ENCODE measurements around the gene NLGN1. TPM values are rescaled to one million over a fixed set of nuclear protein-coding genes. Genes with fewer than 3 reads are reported as not detected.
"Not testable (repeated sequence)": the region's sequence is repeated elsewhere in the genome, so short reads cannot be mapped to it uniquely, and the experiment has no call there.

The NLGN1 gene
- total RNA-seq, 1 experiment from 2014 or later = 4.2 TPM

DNA sequence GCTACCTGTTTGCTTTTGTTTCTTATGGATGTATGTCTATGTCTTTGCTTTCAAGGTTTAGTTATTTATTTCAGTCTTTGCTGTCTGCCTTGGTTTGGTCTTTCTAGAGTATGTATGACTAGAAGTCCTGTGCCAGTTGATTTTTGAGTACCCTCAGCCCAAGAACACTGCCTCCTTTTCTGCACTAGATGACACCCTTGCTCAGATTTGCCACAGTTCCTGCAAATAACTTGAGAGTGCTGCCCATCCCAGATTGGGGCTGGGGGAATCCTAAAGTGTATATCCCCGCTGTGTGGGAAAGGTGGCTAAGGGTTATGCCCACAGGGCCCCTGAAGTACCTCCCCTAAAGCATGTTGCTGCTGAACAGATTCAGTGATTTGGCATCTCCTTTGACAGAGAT, 32.0 kb downstream of the NLGN1 start:
- DNase-seq (ENCODE audit: low read depth) = no peak

DNA sequence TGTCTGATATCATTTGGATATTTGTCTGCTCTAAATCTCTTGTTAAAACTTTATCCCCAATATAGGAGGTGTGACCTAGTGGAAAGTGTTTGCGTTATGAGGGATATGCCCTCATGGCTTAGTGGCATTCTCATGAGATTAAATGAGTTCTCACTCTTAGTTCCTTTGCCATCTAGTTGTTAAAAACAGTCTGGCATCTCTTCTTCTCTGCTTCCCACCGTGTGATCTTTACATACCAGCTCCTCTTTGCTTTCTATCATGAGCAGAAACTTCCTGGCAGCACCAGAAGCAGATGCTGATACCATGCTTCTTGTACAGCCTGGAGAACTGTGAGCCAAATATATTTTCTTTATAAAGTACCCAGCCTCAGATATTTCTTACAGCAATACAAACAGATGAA, 33.0 kb downstream of the NLGN1 start:
- DNase-seq (ENCODE audit: low read depth) = no peak

DNA sequence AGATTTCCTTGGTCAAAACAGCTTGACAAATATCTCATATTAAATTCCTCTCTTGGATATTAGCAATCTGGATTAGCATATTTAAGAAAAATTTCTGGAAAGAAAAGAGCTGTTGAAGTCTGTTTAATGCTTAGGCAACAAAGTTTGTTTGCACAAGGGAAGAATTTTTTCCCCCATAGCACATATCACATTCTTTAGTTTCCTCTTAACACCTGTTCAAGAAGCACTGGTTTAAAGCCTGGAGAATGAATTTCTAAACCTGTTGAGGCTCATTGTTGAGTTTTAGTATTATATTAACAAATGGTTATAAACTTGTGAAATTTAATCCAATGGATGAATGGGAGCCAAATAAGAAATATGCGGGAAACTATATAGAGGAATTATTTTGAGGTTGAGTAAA, 41.5 kb downstream of the NLGN1 start:
- no peak for DNase-seq (ENCODE audit: low read depth)

DNA sequence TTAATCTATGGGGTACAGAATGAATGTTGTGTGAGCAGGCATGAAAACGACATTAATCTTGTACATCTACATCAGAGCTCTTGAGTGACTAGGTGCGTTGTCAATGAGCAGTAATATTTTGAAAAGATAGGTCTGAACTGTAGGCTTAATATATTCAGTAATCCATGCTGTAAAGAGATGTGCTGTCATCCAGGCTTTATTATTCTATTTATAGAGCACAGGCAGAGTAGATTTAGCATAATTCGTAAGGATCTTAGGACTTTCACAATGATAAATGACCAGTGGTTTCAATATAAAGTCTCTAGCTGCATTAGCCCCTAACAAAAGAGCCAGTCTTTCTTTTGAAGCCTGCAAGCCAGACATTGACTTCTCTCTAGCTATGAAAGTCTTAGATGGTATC, 43.0 kb downstream of the NLGN1 start:
- DNase-seq (ENCODE audit: low read depth) = no peak

DNA sequence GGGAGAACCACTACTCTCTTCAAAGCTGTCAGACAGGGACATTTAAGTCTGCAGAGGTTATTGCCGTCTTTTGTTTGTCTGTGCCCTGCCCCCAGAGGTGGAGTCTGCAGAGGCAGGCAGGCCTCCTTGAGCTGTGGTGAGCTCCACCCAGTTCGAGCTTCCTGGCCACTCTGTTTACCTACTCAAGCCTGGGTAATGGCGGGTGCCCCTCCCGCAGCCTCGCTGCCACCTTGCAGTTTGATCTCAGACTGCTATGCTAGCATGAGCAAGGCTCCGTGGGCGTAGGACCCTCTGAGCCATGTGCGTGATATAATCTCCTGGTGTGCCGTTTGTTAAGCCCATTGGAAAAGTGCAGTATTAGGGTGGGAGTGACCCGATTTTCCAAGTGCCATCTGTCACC, 54.0 kb downstream of the NLGN1 start:
- DNase-seq (ENCODE audit: low read depth) = not testable (repeated sequence)

DNA sequence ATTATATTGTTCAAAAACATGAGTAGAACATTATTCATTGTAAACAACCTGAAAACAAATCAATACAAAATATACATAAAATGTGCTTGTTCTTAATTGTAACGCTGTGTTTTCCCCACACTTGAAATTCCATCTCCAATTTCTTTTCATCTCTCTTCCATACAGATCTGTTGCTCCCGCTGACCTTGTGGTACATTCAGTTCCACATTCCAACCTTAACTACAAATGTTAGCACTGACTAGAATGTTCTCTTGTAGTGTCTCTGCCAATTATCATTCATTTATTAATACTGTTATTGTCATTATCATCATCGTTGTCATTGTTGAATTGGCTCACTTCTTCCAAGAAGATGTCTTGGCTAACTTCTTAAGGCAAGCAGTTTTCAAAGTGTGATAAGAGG, 65.7 kb downstream of the NLGN1 start:
- DNase-seq (ENCODE audit: low read depth) = no peak

DNA sequence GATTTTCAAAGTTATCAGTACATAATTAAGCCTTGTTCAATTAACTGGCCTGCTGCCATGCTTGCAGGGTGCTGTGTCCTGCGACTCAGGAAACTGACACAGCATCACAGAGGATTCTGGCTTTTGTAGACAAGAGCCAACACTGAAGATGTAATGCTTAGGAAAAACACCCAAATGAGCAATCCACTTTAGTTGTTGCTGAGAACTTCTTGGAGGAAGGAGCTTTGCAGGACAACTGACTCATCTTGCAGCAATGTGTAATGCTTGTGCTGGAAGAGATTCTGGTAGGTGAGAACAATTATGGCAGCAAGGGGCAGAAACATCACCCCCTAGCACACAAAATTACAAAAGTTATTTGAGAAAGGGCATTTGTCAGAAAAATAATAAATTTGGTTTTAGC, 67.6 kb downstream of the NLGN1 start:
- DNase-seq (ENCODE audit: low read depth) = peak; percentile 74

DNA sequence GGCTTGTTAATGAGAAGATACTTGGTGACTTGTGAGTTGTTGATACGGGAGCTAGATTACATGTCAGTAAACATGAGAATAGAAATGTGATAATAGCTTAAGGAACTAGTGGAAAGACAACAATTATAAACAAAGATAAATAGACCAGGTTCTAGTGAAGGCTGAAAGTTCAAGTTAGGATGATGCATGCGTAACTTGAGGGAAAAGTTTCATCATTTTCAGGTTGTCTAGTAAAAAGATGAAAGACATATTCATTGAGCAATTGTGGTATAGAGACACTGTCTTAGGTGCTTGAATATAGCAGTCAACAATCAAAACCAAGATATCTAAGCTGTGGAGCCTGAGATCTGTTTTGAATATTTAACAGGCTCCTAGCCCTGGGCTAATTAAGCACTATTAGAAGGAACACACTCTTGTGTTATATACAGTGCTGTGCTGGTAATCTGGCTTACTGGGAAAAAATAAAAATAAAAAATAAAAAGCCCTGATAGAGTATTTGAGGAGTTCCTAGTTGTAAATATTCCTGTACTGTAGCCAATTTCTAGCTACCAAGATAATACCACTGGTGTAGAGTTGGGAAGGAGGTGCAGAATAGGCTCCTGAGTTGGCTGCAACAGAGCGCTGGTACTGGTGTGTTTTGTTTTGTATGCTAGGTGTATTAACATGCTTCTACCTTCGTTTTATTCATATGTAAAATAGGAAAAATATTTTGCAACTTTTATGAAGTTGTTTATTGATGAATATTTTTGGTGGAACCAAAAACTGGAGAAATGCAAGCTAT, 68.5 kb downstream of the NLGN1 start:
- no peak for DNase-seq (ENCODE audit: low read depth)

DNA sequence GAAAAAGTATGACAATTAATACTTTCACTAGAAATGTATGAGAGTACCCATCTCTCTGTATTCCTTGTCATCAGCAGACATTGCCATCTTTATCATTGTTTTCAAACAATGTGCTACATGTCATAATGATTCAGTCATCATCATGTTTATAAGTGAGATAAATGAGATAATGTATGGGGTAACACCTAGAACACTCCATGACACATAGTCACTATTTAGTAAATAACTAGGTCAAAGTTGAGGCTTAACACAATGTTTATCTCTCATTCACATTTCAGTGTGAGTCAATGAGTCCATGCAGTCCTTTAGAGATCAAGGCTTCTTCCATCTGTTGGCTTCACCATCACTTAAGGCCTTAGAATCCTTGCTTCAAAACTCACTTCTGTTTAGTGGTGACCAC, 70.0 kb downstream of the NLGN1 start:
- peak; percentile 27 for DNase-seq (ENCODE audit: low read depth)

DNA sequence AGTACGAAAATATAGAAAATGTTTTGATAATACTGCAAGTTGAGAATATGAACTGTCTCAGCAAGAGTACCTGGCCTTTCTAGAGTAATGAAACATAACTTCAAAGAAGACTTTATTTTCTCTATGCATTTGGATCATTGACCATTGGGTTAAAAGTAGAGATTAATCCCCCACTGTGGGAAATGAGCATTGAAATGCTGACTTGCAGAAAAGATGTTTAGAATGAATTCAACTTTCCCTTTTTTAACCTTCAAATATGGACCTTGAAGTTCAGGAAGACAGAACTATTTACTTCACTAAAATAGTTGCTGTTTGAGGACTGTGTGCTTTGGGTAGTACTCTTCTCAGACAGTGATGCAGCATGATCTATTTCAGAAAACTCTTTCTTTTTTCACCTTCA, 75.7 kb downstream of the NLGN1 start:
- DNase-seq (ENCODE audit: low read depth) = no peak

DNA sequence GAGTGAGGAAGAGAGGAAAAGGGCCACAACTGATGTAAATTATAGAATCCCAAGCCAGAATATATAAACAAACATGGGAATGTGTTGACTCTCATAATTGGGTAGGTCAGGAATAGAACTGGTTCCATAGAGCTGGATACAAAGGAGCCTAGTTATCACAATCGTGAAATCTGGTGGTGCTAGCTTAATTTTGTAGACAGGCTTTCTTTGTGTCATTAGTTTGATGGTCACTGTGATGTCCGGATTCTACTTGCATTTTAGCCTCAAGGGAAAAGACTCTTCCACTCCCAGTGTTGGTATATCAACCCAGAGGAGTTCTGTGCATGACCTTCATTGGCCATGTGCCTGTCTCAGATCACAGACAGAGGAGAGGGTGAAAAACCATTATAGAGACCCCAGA, 81.8 kb downstream of the NLGN1 start:
- no peak for DNase-seq (ENCODE audit: low read depth)

DNA sequence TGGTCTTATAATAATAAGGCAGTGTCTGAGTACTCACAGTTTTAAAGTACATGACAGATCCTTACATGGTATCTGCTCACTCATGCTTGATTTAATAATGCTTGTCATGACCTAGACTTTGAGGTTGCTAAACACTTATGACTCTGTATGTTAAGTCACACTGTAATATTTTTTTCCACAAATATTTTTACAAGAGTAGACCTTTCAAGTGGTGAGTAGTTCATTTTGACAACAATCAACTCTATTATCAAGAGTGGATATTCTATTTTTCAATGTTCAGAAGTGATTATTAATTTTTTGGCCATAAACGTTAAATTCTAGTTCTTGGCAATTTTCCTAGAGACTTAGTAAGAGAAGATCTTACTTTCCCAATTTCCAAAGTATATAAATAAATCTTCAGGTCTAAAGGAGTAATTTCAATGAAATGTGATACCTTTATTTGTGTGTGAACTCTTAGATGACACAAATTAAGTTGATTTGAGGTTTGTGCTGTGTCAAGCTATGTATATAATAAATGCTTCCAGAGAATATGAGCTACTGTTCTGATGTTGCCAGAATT, 104.5 kb downstream of the NLGN1 start:
- DNase-seq (ENCODE audit: low read depth) = peak; percentile 64

DNA sequence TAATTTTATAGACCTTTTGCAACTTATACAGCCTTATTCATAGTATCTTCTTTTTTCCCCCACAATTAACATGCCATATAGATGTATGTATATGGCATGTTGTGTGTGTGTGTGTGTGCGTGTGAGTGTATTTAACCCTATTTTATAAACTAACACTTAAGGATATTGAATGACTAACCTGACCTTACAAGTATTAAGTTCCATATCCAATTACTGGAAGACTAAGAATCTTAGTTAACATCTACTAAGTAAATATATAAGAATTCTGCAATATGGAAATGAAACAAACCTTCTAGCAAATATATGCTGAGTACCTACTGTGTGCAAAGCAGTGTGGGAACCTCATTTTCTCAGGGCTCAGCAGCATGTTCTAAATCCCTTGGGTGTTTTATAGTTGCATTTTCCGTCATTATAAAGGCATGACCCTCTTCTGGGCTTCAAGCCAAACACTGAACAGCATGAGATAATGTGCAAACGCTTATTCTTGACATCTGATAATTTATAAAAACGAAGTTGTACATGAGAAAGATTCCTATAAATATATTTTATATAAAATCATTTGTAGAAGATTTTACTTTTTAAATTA, 105.5 kb downstream of the NLGN1 start:
- DNase-seq (ENCODE audit: low read depth) = peak; percentile 57

DNA sequence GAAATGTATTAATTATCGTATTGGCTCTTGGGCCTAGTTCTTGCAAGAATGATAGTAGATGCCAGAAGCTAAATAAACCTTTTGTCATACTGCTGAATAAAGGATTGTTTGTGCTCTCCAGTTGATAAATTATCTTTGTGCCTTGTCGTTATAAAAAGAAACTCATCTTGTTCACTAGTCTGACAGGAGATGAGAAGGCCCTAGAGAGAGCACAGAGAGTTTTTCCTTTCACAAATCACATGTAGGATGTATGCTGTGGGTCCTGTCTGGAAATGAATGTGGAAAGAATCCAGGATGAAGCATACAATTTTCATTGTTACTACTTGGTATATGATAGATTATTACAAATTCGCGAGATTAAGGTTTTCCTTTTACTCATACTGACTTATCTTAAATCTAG, 113.0 kb downstream of the NLGN1 start:
- no peak for DNase-seq (ENCODE audit: low read depth)

DNA sequence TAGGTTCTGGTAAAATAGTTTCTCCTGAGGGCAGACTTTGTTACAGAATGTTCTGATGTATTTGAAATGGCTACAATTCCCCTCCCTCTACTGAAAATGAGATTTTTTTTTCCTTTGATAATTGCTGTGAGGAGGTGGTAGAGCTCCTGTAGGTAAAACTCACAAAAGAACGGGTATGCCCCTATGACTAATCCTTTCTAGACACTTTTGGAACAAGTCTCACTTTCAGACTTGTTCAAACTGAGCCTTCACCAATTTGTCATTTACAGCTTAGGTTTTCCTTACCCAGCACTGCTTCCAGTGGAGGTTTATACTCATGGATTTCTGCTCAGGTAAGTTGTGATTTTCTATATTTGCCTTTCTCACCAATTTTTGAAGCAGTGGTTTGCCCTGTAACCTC, 115.6 kb downstream of the NLGN1 start:
- no peak for DNase-seq (ENCODE audit: low read depth)

DNA sequence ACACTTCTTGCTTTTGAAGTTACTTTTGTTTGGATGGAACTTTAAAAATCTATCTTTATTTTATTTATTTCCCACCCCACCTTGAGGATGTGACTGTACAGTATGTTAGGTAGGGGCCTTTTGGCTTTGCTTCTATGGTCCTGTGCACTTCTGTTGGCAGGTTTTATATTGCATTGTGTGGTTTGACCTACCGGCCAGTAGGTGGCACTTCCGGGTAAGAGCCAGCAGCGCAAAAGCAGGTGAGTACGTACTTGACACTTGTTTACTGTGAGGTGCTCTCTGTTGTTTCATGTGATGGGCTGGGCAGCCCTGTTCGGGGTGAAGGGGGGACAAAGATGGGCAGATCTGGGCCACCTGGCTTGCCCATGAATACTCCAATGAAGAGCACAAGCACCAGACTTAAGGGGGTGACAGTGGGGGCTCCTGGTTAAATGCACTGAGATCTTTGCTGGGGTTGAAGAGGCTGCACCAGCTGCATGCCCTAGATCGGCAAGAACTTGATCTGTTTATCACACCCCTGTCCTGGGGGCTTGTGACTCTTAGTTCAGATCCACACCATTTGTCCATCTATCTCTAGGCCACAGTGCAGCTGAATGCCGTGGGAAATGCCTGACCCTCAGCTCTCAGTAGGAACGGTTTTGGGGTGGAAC, 131.6 kb downstream of the NLGN1 start:
- DNase-seq (ENCODE audit: low read depth) = peak; percentile 15

DNA sequence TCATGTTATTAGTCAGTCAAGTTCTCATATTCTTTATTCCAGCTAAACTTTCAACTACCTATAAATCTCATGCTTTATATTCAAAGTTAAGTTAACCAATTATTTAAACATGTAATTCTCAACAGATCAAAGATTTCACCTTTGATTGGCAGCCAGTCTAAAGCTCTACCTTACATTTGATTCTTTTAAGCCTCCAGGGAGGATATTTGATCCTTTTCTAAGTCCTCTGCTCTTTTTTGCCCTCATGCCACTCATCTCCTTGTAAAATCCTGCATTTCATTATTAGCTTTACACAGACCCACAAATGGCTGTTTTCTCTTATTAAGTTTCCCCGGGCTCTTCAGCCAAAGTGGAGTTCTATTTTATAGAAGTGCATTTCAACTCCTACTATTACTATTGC, 134.1 kb downstream of the NLGN1 start:
- no peak for DNase-seq (ENCODE audit: low read depth)

DNA sequence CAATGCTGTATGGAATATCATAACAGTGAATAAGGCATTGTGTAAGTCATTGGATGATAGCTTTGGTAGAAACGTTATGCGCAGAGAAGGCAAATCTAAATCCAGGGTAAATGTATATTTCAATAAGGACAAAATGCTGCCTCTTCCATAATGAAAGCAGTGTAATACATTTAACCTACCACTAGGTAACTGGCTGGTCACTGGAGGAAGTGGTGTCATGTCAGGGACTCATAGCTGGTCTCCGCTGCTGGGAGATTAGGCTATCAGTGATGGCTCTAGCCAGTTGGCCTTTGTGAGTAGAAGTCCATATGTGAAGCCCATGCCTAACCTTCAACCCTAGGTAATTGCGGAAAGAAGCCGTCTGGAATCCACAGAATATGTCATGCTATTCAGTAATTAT, 140.9 kb downstream of the NLGN1 start:
- DNase-seq (ENCODE audit: low read depth) = no peak

DNA sequence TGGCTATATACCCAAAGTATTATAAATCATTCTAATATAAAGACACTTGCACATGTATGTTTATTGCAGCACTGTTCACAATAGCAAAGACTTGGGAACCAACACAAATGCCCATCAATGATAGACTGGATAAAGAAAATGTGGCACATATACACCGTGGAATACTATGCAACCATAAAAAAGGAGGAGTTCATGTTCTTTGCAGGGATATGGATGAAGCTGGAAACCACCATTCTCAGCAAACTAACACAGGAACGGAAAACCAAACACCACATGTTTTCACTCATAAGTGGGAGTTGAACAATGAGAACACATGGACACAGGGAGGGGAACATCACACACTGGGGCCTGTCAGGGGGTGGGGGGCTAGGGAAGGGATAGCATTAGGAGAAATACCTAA, 148.0 kb downstream of the NLGN1 start:
- not testable (repeated sequence) for DNase-seq (ENCODE audit: low read depth)

DNA sequence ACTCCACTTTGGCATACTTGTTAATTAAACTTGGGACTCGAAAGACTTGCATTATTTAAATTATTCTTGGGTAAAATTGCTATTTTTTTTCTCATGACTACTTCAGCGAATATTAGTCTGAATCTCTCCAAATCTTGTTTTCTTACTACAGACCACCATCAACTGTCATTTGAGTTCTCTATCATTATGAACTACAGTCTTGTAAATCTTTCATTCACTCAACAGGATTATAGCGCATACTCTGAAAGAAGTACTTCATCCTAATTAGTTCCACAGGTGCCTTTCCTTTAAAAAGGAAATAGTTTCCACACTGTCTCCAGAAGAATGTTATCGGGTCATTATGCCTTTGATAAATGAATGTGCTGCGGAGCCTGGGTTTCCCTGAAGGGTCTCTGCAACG, 149.5 kb downstream of the NLGN1 start:
- no peak for DNase-seq (ENCODE audit: low read depth)

DNA sequence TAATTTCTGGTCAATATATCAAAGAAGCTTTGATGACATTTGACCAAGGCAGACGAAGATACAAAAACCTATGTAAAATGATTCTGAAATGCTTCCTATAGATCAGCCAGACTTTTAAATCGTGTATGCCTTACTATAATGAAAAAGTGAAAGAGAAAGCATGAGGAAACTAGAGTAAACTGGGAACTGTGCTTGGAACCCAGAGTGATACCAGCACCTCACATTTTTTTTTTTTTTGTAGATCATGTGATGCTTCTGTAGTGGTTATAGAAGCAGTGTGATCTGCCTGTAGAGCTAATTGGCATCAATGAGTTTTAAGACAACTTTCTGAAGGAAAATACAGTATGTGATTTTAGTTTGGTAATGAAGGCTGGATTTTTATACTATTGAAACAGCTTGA, 150.7 kb downstream of the NLGN1 start:
- peak; percentile 44 for DNase-seq (ENCODE audit: low read depth)

DNA sequence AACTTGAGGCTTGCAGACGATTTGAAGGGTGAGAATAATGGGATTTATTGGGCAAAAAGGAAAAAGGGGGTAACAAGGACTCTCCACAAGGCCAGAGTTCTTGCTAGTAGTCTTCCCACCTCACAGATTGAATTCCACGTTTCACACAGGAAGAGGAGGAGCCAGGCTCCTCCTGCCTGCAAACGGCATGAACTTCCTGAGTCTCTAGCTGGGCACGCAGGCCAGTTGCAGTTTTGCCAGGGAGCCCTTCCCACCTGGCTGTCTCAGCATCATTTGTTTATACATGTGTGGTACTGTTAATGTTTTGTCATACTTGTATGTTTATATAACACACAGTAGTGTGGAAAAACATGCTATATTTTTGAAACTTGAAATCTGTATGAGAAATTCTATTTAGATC, 155.0 kb downstream of the NLGN1 start:
- DNase-seq (ENCODE audit: low read depth) = peak; percentile 45

All from M059J (cell line).